GM12874 (cell line): ENCODE results near the gene ENDOU.

Experiments
- CTCF ChIP-seq: IDR thresholded peaks from 2 replicates; pipeline ENCODE4 v1.5.1; 2011; ENCODE audit warnings: low read depth, mild to moderate bottlenecking, control low read depth, low read length, moderate library complexity; ENCODE audit not compliant: insufficient read depth

ENDOU gene

DNA sequence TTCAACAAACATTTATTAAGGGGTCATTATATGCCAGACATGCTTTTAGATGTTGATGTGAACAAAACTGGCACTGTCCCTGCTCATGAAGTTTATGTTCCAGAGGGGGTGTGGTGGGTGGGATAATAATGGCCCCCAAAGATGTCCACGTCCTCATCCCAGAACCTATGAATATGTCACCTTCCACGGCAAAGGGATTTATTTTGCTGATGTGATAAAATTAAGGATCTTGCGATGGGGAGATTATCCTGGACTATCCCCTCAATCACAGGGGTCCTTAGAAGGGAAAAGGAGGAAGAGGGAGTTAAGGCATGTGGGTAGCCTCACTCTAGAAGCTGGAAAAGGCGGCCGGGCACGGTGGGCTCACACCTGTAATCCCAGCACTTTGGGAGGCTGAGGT, 46.0 kb upstream of the ENDOU start:
- TF ChIP-seq CTCF, result no peak

DNA sequence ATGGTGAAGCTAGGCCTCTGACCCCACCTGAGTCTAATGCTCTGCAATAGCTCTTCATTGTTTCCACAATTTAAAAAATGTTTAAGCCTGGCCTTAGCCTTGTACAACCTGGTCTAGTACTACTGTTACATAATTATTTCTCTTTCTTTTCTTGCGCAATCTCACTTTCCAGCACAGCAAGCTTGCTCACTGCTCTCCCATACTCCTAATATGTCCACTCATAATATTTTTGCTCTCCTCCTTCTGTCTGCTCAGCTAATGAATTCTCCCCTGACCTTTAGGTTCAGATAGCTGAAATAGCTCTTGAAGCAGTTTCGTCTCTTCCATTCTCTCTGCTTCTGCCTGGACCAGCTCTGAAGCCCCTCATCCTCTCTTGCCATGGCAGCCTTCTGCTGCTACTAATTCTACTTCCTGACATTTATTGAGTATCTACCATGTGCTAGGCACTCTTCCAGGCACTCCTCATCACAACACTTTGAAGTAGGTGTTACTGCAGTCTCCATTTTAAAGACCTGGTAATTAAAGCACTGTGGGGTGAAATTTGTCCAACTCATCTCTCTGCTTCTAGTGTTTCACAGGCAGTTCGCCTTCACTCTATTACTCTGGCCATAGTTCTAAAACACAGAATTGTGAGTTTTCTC, 44.9 kb upstream of the ENDOU start:
- TF ChIP-seq CTCF, result no peak

GRCh38 chr12:47769234-47770085, 44.2 kb upstream of the ENDOU start:
- TF ChIP-seq CTCF, result no peak

DNA sequence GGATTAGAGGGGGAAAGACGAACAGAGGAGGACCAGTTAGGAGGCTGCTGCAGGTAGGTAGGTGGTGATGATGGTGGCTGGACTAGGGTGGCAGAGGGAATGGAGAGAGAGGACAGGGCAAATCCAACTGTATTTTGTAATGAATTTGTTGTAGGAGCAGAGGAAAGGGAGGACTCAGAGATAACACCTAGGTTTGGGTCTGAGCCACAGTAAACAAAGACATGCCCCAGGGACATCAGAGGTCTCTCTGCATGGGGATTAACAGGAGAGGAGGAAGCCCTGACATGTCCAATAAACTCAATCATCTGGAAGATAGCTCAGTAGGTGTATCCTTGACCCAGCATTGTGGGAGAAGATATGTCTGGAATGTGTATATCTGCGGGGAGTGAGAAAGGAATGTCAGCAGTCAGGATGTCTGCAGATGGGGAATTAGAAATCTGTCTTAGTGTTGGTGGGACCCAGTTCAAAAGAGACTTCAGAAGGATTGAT, 43.1 kb upstream of the ENDOU start:
- no peak for TF ChIP-seq CTCF

GRCh38 chr12:47767216-47767724, 42.0 kb upstream of the ENDOU start:
- peak; percentile 69 for TF ChIP-seq CTCF

DNA sequence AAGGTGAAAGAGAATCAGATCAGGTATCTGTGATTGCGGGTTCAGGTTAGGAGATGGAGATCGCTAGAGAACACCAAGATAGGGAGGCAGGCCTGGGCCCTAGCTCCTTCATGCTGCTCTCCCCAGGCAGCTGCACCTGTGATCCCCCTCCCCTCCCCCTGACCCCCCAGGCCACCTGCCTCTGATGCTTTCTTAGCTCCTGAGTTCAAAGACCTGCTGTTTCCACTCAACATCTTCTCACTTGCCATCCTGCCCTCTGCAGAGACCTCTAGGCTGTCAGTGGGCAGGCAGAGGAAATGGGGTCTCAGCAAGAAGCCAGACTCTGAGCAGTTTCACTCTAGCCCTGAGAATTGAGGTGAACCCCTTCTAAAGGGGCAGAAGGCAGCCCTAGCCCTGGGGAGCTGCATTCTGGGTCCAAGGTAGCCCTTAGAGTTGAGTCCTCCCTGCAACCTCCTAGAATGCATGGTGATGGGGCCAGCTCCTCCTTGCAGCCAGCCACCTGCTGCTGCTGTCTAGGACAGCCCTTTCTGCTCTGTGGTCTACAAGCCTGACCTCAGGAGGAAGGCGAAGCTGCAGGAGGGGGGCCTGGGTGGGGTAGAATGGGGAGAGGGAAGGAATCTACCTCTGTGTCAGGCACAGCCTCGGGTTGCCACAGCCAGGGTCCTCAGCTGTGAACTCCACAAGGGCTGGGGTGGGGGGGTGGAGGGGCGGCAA, 41.4 kb upstream of the ENDOU start:
- no peak for TF ChIP-seq CTCF
